Right lobe of liver (tissue), 6 donors: ENCODE data around the gene KCNK4. TPM values are rescaled to one million over a fixed set of nuclear protein-coding genes. Genes with fewer than 3 reads are reported as not detected.

Experiments used
- ATAC-seq, 4 donors: fragments of 200-7000 bp; cut with Tn5 transposase; one replicate each; pipeline ENCODE4 v1.9.1; 2020; ENCODE audit warnings: mild to moderate bottlenecking in 4 of 4, moderate library complexity in 4 of 4
- DNase-seq, 3 donors: peaks; one replicate each; pipeline ENCODE4 v3.0.0-alpha.2; 2020
- H3K27ac ChIP-seq, 3 donors: fragments of 200-600 bp; one replicate each; pipeline ENCODE4 v1.8.0; 2022
- H3K27me3 ChIP-seq, 2 donors: fragments of 200-600 bp; one replicate each; pipeline ENCODE4 v1.8.0; 2022
- H3K36me3 ChIP-seq, 4 donors: fragments of 200-600 bp; sonication (generic) in 1 of 4; one replicate each; pipeline versions ENCODE4 v1.5.1 to v1.8.0; 2017 to 2022; ENCODE audit warnings: control low read depth in 1 of 4
- H3K4me1 ChIP-seq, 4 donors: fragments of 200-600 bp; sonication (generic) in 1 of 4; one replicate each; pipeline versions ENCODE4 v1.5.1 to v1.8.0; 2017 to 2022; ENCODE audit warnings: control low read depth in 1 of 4
- H3K4me3 ChIP-seq, 3 donors: fragments of 200-600 bp; one replicate each; pipeline ENCODE4 v1.8.0; 2022
- H3K9me3 ChIP-seq, 4 donors: fragments of 200-600 bp; sonication (generic) in 1 of 4; one replicate each; pipeline versions ENCODE4 v1.5.1 to v1.8.0; 2017 to 2022; ENCODE audit warnings: control low read depth in 1 of 4
- POLR2A ChIP-seq: fragments of 450-650 bp; IDR thresholded peaks from one replicate; pipeline ENCODE4 v1.6.1; 2017; ENCODE audit warnings: antibody characterized with exemption, mild to moderate bottlenecking
- WGBS: methylation state at CpG from one replicate; pipeline ENCODE4 v1.1.6; 2018; ENCODE audit warnings: low coverage, low lambda C conversion rate; ENCODE audit not compliant: insufficient coverage; ENCODE audit errors: missing lambda C conversion rate; 5-methylcytosine and 5-hydroxymethylcytosine counted together
- intact Hi-C, 2 donors: fragments of 100-400 bp; cut with DNase I; formaldehyde crosslinking; loops; one replicate each; pipeline versions ENCODE4 v1.11.2 to v1.14.1; 2022
- total RNA-seq, 6 experiments: library from RNA; depleted of rRNA in 2 of 6; stranded (reverse); fragments of >200 nt in 2 of 6; fragmentation: NEBNext Ultra II Directional in 3 of 6; extraction: Animal tissue kit (Norgen Biotek cat#: 25700) in 3 of 6; gene quantifications; one replicate each; pipeline versions ENCODE4 v1.1.0 to v1.2.4, GENCODE V29; 2016 to 2023
- TF ChIP-seq, protein P1 (sequence below), 4 donors: fragments of 200-600 bp in 3 of 4; fragments of 450-650 bp in 1 of 4; IDR thresholded peaks; one replicate each; pipeline versions ENCODE4 v1.5.1 to v1.8.0; 2016 to 2022; ENCODE audit warnings: antibody characterized with exemption in 4 of 4, mild to moderate bottlenecking in 2 of 4
- donor health status: DM: no; HTN: yes; CAD: no.
- donor health status: DM: no; HTN: no; CAD: no.
- donor health status: DM: no; HTN: no; CAD: no.
- donor health status: DM: no; HTN: yes; CAD: no.
- donor health status: DM: no; HTN: yes; CAD: no.

Gene KCNK4
- total RNA-seq, 6 experiments from 2014 or later = not detected

DNA sequence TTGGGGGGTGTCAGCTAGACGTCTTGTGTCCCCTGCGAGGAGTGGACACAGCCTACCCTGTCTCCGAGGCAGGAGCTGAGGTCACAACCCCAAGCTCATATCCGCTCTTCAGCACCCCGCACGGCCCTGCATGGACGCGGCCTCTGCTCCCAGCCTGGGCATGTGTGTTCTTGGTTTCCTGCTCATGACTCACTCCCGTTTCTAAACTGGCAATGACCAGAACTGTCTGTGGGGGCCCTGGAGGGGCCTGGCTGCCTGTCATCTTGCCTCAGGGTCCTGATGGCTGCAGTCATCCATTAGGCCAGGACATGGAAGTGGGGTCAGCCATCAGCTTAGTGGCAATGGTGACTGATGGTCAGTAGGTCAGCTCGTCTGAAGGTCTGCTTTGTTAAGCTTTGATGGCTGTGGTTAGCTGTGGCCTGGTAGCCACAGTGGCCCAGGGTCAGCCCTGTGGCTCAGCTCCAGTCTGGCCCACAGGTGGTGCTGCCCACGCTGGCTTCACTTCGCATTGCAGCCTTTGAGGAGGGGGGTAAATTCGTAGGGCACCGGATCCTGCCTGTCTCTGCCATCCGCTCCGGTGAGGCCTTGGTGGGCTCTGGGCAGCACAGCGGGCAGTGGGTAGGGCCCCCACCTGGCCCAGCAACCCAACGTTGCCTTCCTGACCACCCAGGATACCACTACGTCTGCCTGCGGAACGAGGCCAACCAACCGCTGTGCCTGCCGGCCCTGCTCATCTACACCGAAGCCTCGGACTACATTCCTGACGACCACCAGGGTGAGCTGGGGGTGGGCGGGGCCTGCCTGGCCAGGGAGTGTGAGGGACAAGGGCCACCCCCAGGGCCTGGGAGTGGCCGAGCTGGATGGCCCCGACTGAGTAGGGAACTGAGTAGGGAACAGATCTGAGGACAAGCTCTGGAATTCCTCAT is 27.8 kb upstream of the KCNK4 start:
- H3K4me1 ChIP-seq = peaks cover 0 to 4% (median 3%) of the 10 kb centered on the region in 4 donors
- TF ChIP-seq POLR2A = no peak
- TF ChIP-seq, protein P1, sequence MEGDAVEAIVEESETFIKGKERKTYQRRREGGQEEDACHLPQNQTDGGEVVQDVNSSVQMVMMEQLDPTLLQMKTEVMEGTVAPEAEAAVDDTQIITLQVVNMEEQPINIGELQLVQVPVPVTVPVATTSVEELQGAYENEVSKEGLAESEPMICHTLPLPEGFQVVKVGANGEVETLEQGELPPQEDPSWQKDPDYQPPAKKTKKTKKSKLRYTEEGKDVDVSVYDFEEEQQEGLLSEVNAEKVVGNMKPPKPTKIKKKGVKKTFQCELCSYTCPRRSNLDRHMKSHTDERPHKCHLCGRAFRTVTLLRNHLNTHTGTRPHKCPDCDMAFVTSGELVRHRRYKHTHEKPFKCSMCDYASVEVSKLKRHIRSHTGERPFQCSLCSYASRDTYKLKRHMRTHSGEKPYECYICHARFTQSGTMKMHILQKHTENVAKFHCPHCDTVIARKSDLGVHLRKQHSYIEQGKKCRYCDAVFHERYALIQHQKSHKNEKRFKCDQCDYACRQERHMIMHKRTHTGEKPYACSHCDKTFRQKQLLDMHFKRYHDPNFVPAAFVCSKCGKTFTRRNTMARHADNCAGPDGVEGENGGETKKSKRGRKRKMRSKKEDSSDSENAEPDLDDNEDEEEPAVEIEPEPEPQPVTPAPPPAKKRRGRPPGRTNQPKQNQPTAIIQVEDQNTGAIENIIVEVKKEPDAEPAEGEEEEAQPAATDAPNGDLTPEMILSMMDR (IDR thresholded peaks at IDR 0.05) = no peak
- DNase-seq (peak in 1 of 3 donors; percentile 32), ATAC-seq (peak in 2 of 4 donors; percentile 19 to 40)
- H3K36me3 ChIP-seq = no peaks in the 10 kb centered on the region
- intact Hi-C loops = no loop called here
- 85% methylated on average over 9 of the region's 29 CpGs for WGBS
- H3K27me3 ChIP-seq = no peaks in the 10 kb centered on the region
- no peak overlapping the region for H3K4me3 ChIP-seq
- no peak overlapping the region for H3K27ac ChIP-seq
- no peaks in the 10 kb centered on the region for H3K9me3 ChIP-seq

DNA sequence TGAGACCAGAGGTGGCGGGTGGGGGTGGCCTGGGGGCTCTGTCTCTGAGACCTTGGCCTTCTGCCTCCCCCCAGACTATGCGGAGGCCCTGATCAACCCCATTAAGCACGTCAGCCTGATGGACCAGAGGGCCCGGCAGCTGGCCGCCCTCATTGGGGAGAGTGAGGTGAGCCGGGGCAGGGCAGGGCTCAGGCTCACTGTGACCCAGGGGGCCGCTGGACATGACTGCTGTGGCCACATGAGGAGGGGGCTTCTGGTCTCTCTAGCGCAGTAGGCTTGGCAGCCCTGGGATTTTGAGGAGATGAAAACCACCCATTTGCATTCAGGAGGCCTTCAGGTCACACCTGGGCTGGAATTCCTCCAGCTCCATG is 27.2 kb upstream of the KCNK4 start:
- TF ChIP-seq POLR2A = no peak
- TF ChIP-seq, protein P1 (IDR thresholded peaks at IDR 0.05) = no peak
- Histone ChIP-seq H3K4me1 (peaks cover 0 to 9% (median 7%) of the 10 kb centered on the region in 4 donors), H3K27me3 (no peaks in the 10 kb centered on the region), H3K36me3 (no peaks in the 10 kb centered on the region), H3K9me3 (no peaks in the 10 kb centered on the region), H3K4me3 (no peak overlapping the region), H3K27ac (no peak overlapping the region)
- ATAC-seq (no peak), DNase-seq (no peak)
- WGBS = no CpG with 5 or more reads among the region's 8 CpGs
- intact Hi-C loops = no loop called here

- no peak overlapping the region for H3K4me3 ChIP-seq
- H3K9me3 ChIP-seq = no peaks in the 10 kb centered on the region
- intact Hi-C loops = no loop called here
- DNase-seq = no peak
- peaks cover 0 to 11% (median 7%) of the 10 kb centered on the region in 4 donors for H3K4me1 ChIP-seq
- H3K27me3 ChIP-seq = no peaks in the 10 kb centered on the region
- TF ChIP-seq POLR2A = no peak
- TF ChIP-seq, protein P1 (IDR thresholded peaks at IDR 0.05) = no peak
- 80% methylated on average over 5 of the region's 10 CpGs for WGBS
- H3K27ac ChIP-seq = no peak overlapping the region
- no peaks in the 10 kb centered on the region for H3K36me3 ChIP-seq
- no peak for ATAC-seq
These were observed 26.7 kb upstream of the KCNK4 start for GRCh38 chr11:64264371-64264852.

DNA sequence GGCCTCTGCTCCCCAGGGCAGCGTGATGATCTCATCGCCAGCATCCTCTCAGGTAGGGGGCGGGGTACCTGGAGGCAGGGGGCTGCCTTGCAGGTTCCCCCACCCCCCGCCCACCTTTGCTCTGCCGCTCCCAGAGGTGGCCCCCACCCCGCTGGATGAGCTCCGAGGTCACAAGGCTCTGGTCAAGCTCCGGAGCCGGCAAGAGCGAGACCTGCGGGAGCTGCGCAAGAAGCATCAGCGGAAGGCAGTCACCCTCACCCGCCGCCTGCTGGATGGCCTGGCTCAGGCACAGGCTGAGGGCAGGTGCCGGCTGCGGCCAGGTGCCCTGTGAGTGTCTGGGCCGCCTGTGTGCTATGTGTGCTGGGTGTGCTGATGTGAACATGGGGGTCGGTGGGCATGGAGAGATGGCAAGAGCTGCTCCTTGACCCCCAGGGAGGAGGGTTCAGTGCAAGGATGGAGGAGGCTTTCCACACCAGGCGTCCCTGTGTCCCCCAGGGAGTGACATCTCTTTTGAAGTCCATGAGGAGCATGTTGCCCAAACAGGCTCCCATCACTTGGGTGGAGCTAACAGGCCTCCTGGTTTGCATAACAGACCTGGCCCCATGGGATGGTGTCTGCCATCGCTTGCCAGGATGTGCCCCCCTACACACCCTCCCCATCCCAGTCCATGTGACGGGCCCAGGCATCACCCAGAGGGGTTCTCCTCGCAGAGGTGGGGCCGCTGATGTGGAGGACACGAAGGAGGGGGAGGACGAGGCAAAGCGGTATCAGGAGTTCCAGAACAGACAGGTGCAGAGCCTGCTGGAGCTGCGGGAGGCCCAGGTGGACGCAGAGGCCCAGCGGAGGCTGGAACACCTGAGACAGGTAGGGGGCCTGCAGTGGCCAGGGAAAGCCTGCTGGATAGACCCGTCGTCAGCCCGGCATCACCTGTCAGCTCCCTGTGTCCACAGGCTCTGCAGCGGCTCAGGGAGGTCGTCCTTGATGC is 25.6 kb upstream of the KCNK4 start:
- WGBS = 79% methylated on average over 9 of the region's 35 CpGs
- ATAC-seq = no peak
- Histone ChIP-seq H3K4me3 (no peak overlapping the region), H3K36me3 (no peaks in the 10 kb centered on the region), H3K9me3 (no peaks in the 10 kb centered on the region), H3K27me3 (no peaks in the 10 kb centered on the region), H3K27ac (no peak overlapping the region), H3K4me1 (peaks cover 0 to 11% (median 7%) of the 10 kb centered on the region in 4 donors)
- no peak for TF ChIP-seq POLR2A
- TF ChIP-seq, protein P1 (IDR thresholded peaks at IDR 0.05) = no peak
- intact Hi-C loops = no loop called here
- no peak for DNase-seq
